GM13977 (cell line): ENCODE data around the gene FAM98B.

Source experiments
- DNase-seq: peaks from one replicate; pipeline ENCODE4 v3.0.0; 2012; ENCODE audit warnings: low spot score
- in situ Hi-C: fragments of 300-500 bp; cut with MboI; formaldehyde crosslinking; loops from one replicate; pipeline ENCODE4 v1.12.0; 2022; ENCODE audit warnings: low sequenced_read_pairs, low pct_unique_long_range_greater_than_20kb, mixed read lengths, inconsistent platforms; ENCODE audit not compliant: unreplicated experiment
- TF ChIP-seq, protein P1 (sequence below): IDR thresholded peaks from 2 replicates; pipeline ENCODE4 v1.5.1; 2012; ENCODE audit warnings: mild to moderate bottlenecking, control low read depth; ENCODE audit not compliant: insufficient read depth; ENCODE audit errors: extremely low read depth, missing control alignments

FAM98B gene

DNA sequence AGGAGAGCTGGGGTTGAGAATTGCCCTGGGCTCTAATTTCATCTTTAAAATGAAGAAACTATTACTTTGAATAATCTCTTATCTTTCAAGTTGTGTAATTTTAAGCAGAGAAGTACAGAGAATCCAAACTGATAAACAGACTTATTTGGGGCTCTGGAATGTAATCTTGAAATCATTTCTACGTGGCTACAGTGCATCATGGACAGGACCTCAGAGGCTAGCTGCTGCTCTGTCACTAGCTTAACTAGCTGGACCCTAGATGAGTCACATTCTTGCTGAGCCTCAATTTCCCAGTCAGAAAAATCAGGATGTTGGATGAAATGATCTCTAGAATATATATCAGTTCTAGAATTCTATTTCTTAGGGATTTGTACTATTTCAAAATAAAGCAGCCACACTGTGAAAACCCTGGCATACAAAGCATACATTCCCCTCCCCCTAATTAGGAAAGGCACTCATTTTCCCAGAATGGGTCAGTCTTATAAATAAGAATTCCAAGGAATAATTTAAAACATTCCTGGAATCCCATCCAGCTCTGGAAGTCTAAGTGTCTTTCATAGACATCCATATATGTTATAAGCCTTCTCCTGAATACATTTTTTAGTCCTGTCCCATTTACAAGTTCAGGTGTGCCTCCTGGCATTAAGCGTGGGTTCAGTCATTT, 63.5 kb downstream of the FAM98B start:
- DNase-seq, result no peak
- in situ Hi-C loops, result no loop called here
- TF ChIP-seq, protein P1, sequence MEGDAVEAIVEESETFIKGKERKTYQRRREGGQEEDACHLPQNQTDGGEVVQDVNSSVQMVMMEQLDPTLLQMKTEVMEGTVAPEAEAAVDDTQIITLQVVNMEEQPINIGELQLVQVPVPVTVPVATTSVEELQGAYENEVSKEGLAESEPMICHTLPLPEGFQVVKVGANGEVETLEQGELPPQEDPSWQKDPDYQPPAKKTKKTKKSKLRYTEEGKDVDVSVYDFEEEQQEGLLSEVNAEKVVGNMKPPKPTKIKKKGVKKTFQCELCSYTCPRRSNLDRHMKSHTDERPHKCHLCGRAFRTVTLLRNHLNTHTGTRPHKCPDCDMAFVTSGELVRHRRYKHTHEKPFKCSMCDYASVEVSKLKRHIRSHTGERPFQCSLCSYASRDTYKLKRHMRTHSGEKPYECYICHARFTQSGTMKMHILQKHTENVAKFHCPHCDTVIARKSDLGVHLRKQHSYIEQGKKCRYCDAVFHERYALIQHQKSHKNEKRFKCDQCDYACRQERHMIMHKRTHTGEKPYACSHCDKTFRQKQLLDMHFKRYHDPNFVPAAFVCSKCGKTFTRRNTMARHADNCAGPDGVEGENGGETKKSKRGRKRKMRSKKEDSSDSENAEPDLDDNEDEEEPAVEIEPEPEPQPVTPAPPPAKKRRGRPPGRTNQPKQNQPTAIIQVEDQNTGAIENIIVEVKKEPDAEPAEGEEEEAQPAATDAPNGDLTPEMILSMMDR, result no peak

DNA sequence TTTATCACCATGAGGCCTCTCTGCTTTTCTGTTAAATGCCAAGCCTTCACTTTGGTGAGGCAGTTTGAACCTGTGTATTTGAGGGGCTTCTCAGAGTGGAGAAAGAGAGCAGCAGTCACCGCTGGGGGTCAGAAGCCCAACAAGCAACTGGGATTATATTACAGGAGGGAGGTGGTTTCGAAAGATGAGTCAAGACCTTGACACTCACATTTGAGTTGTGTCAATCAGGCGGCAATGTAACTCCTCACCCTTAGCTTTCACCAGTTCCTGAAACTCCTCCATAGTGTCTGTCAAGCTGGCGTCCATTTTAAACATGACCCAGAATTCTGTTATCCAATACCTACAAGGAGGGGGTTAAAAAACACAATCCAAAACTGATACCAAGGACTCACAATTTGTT, 64.2 kb downstream of the FAM98B start:
- in situ Hi-C loops, result no loop called here
- TF ChIP-seq, protein P1, result no peak
- no peak for DNase-seq

DNA sequence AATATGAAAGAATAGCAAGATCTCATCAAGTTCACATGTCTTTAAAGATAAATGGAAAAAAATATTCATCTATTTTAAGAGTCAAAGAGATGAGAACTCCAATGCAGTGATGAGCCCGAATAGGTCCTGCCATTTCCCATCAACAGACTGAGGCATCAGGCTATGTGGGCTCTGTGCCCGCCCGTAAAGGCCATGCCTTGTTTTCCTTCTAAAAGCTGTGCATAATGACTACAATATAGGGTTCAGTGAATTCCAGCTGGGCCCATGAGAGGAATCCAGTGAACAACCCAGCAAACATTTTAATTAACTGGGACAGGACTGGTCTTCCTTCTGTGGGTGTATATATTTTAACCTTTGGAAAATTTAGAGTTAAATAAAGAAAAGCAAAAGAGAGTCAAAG, 66.1 kb downstream of the FAM98B start:
- no peak for DNase-seq
- TF ChIP-seq, protein P1, result no peak
- in situ Hi-C loops, result no loop called here

DNA sequence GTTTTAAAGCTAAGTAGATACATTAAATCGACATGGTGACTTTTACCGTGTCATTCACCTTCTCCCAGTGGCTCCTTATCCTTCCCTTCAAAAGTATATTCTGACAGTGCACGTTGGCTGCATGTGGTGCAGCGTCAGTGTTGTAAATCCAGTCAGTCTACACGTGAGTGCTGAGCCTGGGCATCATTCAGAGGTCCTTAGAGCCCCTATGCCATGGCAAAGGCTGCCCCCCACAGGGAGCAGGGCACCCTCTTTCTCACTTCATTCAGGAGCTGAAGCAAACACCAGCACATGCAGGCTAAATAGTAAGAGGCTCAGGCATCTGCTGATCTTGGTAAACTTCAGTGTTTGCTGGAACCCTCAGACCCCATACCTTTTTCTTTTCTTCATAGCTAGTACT, 67.4 kb downstream of the FAM98B start:
- DNase-seq, result no peak
- in situ Hi-C loops, result no loop called here
- TF ChIP-seq, protein P1, result no peak

DNA sequence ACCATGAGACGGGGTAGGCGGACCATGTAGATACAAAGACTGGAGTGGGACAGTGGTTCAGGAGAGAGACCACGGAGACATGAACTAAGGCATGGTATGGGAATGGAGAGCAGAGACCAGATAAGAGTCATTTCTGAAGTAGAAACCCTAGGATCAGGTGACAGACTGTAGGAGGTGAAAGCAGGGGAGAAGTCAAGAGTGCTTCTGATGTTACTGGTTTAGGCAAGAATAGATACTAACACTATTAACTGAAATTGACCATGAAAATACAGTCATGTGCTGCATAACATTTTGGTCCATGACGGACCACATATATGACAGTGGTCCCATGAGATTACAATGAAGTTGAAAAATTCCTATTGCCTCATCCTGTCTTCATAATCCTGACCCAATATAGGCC, 69.0 kb downstream of the FAM98B start:
- TF ChIP-seq, protein P1, result no peak
- in situ Hi-C loops, result no loop called here
- DNase-seq, result no peak

DNA sequence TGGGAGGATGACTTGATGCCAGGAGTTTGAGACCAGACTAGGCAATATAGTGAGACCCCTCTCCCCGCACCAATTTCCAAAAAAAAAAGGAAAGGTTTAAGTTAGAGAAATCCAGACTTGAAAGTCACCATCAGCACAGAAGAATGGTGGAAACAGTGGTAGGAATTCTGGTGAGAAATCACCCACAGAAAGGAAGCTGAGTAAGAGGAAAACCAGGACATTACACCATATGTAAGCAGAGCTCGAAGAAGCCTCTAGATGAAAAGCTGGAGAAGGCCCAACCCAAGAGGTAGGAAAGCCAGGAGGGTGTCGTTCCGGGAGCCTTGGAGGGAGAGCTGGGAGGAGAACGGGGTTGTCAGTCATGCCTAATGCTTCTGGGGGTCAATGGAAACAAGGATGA, 70.2 kb downstream of the FAM98B start:
- in situ Hi-C loops, result no loop called here
- TF ChIP-seq, protein P1, result no peak
- no peak for DNase-seq
